BJ (cell line): ENCODE results near the gene RIMBP3C. TPM values are rescaled to one million over a fixed set of nuclear protein-coding genes. Genes with fewer than 3 reads are reported as not detected.

Source experiments
- polyA plus RNA-seq: library from polyadenylated mRNA; depleted of rRNA; stranded (reverse); fragments of >200 nt; gene quantifications from 2 replicates; pipeline ENCODE4 v1.2.3, GENCODE V29; 2011; rRNA removed
- small RNA-seq: library from RNA; depleted of rRNA; stranded (forward); fragments of <200 nt; gene quantifications from one replicate; pipeline ENCODE3, GENCODE V24; 2012; ENCODE audit warnings: low replicate concordance, low read depth; ENCODE audit not compliant: insufficient read length

Gene RIMBP3C
- polyA plus RNA-seq, 1 experiment, result 0.06 TPM

Small RNAs within 50 kb of the gene (small RNA-seq; reads per million reads assigned to genes)
- not detected for gene RF00492
- gene RN7SKP221, result not detected

Other genes with a start within 250 kb of the RIMBP3C start
- gene RIMBP3B, start 167.7 kb downstream of the RIMBP3C start, polyA plus RNA-seq, result 0.01 TPM in 1 of 2 replicates, not detected in the other
- 0.50 and 0.54 TPM in 2 replicates for gene HIC2, start 134.1 kb downstream of the RIMBP3C start, polyA plus RNA-seq
- 1.2 and 2.0 TPM in 2 replicates for gene TMEM191C, start 84.1 kb downstream of the RIMBP3C start, polyA plus RNA-seq
- gene UBE2L3, start 16.3 kb upstream of the RIMBP3C start, polyA plus RNA-seq, result 47.3 and 61.9 TPM in 2 replicates
- 14.6 and 20.0 TPM in 2 replicates for gene YDJC, start 78.6 kb upstream of the RIMBP3C start, polyA plus RNA-seq
- gene CCDC116, start 81.3 kb upstream of the RIMBP3C start, polyA plus RNA-seq, result 0.10 and 0.13 TPM in 2 replicates
- gene SDF2L1, start 90.8 kb upstream of the RIMBP3C start, polyA plus RNA-seq, result 10.9 and 22.8 TPM in 2 replicates
- 38.9 and 64.7 TPM in 2 replicates for gene PPIL2, start 114.6 kb upstream of the RIMBP3C start, polyA plus RNA-seq
- 0.69 and 1.1 TPM in 2 replicates for gene YPEL1, start 184.3 kb upstream of the RIMBP3C start, polyA plus RNA-seq